GM23338 (cell line): ENCODE measurements around the gene NPDC1. TPM values are rescaled to one million over a fixed set of nuclear protein-coding genes. Genes with fewer than 3 reads are reported as not detected.

ENCODE experiments used
- ATAC-seq: fragments of 200-7000 bp; cut with Tn5 transposase; 3 replicates; pipeline ENCODE4 v1.9.1; 2020
- DNase-seq: peaks from one replicate; pipeline ENCODE4 v3.0.0-alpha.2; 2015; ENCODE audit warnings: low spot score
- H2AFZ ChIP-seq: fragments of 200-600 bp; sonication (generic); 2 replicates; pipeline ENCODE4 v1.8.0; 2016; ENCODE audit warnings: antibody characterized with exemption, mild to moderate bottlenecking, moderate library complexity
- H3F3A ChIP-seq: fragments of 200-600 bp; sonication (generic); replicated peaks from 2 replicates; pipeline ENCODE4 v1.8.0; 2017; ENCODE audit warnings: antibody characterized with exemption, mixed run types, low read depth
- H3K27ac ChIP-seq: fragments of 200-600 bp; sonication (generic); 2 replicates; pipeline ENCODE4 v1.6.1; 2016; ENCODE audit warnings: low read depth
- H3K27me3 ChIP-seq: fragments of 200-600 bp; sonication (generic); 2 replicates; pipeline ENCODE4 v1.8.0; 2016; ENCODE audit warnings: mild to moderate bottlenecking, mixed run types, moderate library complexity; ENCODE audit not compliant: insufficient read depth
- H3K36me3 ChIP-seq: fragments of 200-600 bp; sonication (generic); 2 replicates; pipeline ENCODE4 v1.8.0; 2016; ENCODE audit warnings: mild to moderate bottlenecking; ENCODE audit not compliant: insufficient read depth
- H3K4me1 ChIP-seq: fragments of 200-600 bp; sonication (generic); 2 replicates; pipeline ENCODE4 v1.8.0; 2016; ENCODE audit warnings: mild to moderate bottlenecking, moderate library complexity; ENCODE audit not compliant: insufficient read depth
- H3K4me2 ChIP-seq: fragments of 200-600 bp; sonication (generic); 2 replicates; pipeline ENCODE4 v1.7.1; 2017; ENCODE audit warnings: mixed run types
- H3K4me3 ChIP-seq: fragments of 200-600 bp; sonication (generic); 2 replicates; pipeline ENCODE4 v1.6.1; 2016; ENCODE audit warnings: mixed run types
- H3K79me2 ChIP-seq: fragments of 200-600 bp; sonication (generic); replicated peaks from 2 replicates; pipeline ENCODE4 v1.8.0; 2017; ENCODE audit warnings: mild to moderate bottlenecking; ENCODE audit not compliant: insufficient read depth
- H3K9me2 ChIP-seq: fragments of 200-600 bp; sonication (generic); 2 replicates; pipeline ENCODE4 v1.8.0; 2017; ENCODE audit not compliant: insufficient read depth
- H4K20me1 ChIP-seq: fragments of 200-600 bp; sonication (generic); replicated peaks from 2 replicates; pipeline ENCODE4 v1.8.0; 2017; ENCODE audit warnings: mild to moderate bottlenecking; ENCODE audit not compliant: insufficient read depth
- H3K27ac Mint-ChIP-seq: 2 replicates; pipeline ENCODE4 v1.8.0; 2020; ENCODE audit warnings: inconsistent platforms, mild to moderate bottlenecking, moderate library complexity, mixed read lengths
- H3K27me3 Mint-ChIP-seq: 3 replicates; pipeline ENCODE4 v1.8.0; 2022; ENCODE audit warnings: low read depth, mild to moderate bottlenecking, moderate library complexity, mixed read lengths, inconsistent platforms; ENCODE audit not compliant: insufficient read depth, poor library complexity
- H3K36me3 Mint-ChIP-seq: 3 replicates; pipeline ENCODE4 v1.8.0; 2021; ENCODE audit warnings: low read depth, mild to moderate bottlenecking, inconsistent platforms, moderate library complexity, mixed read lengths
- H3K4me1 Mint-ChIP-seq: 3 replicates; pipeline ENCODE4 v1.8.0; 2020; ENCODE audit warnings: mild to moderate bottlenecking, inconsistent platforms, mixed read lengths
- H3K4me3 Mint-ChIP-seq: 3 replicates; pipeline ENCODE4 v1.8.0; 2021; ENCODE audit warnings: moderate library complexity, mild to moderate bottlenecking, inconsistent platforms, mixed read lengths
- H3K9me3 Mint-ChIP-seq: 3 replicates; pipeline ENCODE4 v1.8.0; 2020; ENCODE audit warnings: moderate library complexity, mild to moderate bottlenecking, inconsistent platforms, mixed read lengths
- CREB1 ChIP-seq: fragments of 250-450 bp; sonication (Bioruptor Pico); IDR thresholded peaks from 2 replicates; pipeline ENCODE4 v1.5.0; 2020; ENCODE audit warnings: low read depth, mild to moderate bottlenecking, moderate library complexity
- CTCF ChIP-seq, 2 experiments: fragments of 200-600 bp in 1 of 2; sonication (generic) in 1 of 2; conservative IDR thresholded peaks; 2 replicates each; pipeline versions ENCODE4 v1.5.1 to v1.6.1; 2016 to 2017; ENCODE audit warnings: antibody characterized with exemption in 2 of 2, low read depth in 2 of 2, mild to moderate bottlenecking in 2 of 2, moderate library complexity in 1 of 2
- ETS1 ChIP-seq: IDR thresholded peaks from 2 replicates; pipeline ENCODE4 v1.6.1; 2016; ENCODE audit warnings: antibody characterized with exemption
- EZH2 ChIP-seq: fragments of 200-600 bp; sonication (generic); IDR thresholded peaks from one replicate; pipeline ENCODE4 v1.8.0; 2017; ENCODE audit warnings: antibody characterized with exemption, mild to moderate bottlenecking, low read depth; ENCODE audit not compliant: unreplicated experiment
- EZH2phosphoT487 ChIP-seq: fragments of 200-600 bp; sonication (generic); IDR thresholded peaks from one replicate; pipeline ENCODE4 v1.8.1; 2018; ENCODE audit warnings: antibody characterized with exemption; ENCODE audit not compliant: unreplicated experiment
- JUNB ChIP-seq: IDR thresholded peaks from one replicate; pipeline ENCODE4 v1.6.1; 2016; ENCODE audit warnings: antibody characterized with exemption; ENCODE audit not compliant: unreplicated experiment
- NANOG ChIP-seq: IDR thresholded peaks from 2 replicates; pipeline ENCODE4 v1.6.1; 2016; ENCODE audit warnings: antibody characterized with exemption, borderline replicate concordance
- POLR2AphosphoS5 ChIP-seq: IDR thresholded peaks from 2 replicates; pipeline ENCODE4 v1.6.1; 2016; ENCODE audit warnings: antibody characterized with exemption, low read depth
- REST ChIP-seq: IDR thresholded peaks from one replicate; pipeline ENCODE4 v1.6.1; 2018; ENCODE audit warnings: antibody characterized with exemption; ENCODE audit not compliant: unreplicated experiment
- STAT1 ChIP-seq: IDR thresholded peaks from one replicate; pipeline ENCODE4 v1.6.1; 2016; ENCODE audit warnings: antibody characterized with exemption; ENCODE audit not compliant: unreplicated experiment
- ZNF114 ChIP-seq: fragments of 250-450 bp; sonication (Bioruptor Pico); IDR thresholded peaks from 2 replicates; pipeline ENCODE4 v1.5.0; 2020; ENCODE audit warnings: mild to moderate bottlenecking, moderate library complexity
- ZNF331 ChIP-seq: fragments of 250-450 bp; sonication (Bioruptor Pico); IDR thresholded peaks from 2 replicates; pipeline ENCODE4 v1.5.0; 2020; ENCODE audit warnings: low read depth, mild to moderate bottlenecking, moderate library complexity
- ZNF462 ChIP-seq: fragments of 250-450 bp; sonication (Bioruptor Pico); IDR thresholded peaks from 2 replicates; pipeline ENCODE4 v1.5.0; 2020; ENCODE audit warnings: mild to moderate bottlenecking, moderate library complexity
- polyA plus RNA-seq: library from polyadenylated mRNA; unstranded; fragments of >200 nt; fragmentation: Nextera tagmentation; extraction: Ambion mirVana; gene quantifications from 2 replicates; pipeline ENCODE4 v1.2.1, GENCODE V29; 2016
- total RNA-seq: library from RNA; depleted of rRNA; stranded (reverse); fragments of >200 nt; shearing (Covaris generic); gene quantifications from 2 replicates; pipeline ENCODE4 v1.2.3, GENCODE V29; 2014

Gene NPDC1
- total and polyA plus RNA-seq, 2 experiments from 2014 or later: 34.3 to 35.5 TPM

- H3K4me3 ChIP-seq: no peak overlapping the region
- TF ChIP-seq CREB1 (CRISPR knock-in tag): no peak
- TF ChIP-seq REST: no peak
- no peak for TF ChIP-seq NANOG
- no peak for TF ChIP-seq EZH2phosphoT487
- no peak for TF ChIP-seq ETS1
- TF ChIP-seq ZNF462: no peak
- no peak for TF ChIP-seq STAT1
- no peak for TF ChIP-seq CTCF (conservative IDR thresholded peaks at IDR 0.05; ENCODE audit: low read depth in 2 of 2)
- no peak for TF ChIP-seq POLR2AphosphoS5
- no peak for TF ChIP-seq JUNB
- no peak for TF ChIP-seq ZNF114 (CRISPR knock-in tag)
- TF ChIP-seq ZNF331: no peak
- no peak for TF ChIP-seq EZH2
- no peak overlapping the region for H3K27ac Mint-ChIP-seq
These were observed 33.9 kb downstream of the NPDC1 start for GRCh38 chr9:137011907-137012675.

More at GRCh38 chr9:137011907-137012675, 33.9 kb downstream of the NPDC1 start:
- Mint-ChIP-seq H3K4me3 (no peak overlapping the region), H3K27me3 (no peaks in the 10 kb centered on the region), H3K4me1 (no peaks in the 10 kb centered on the region), H3K9me3 (no peaks in the 10 kb centered on the region), H3K36me3 (peaks cover 2% of the 10 kb centered on the region; the same call in 1 of the 3 replicates)
- no peak overlapping the region for H3K4me2 ChIP-seq
- no peak overlapping the region for H2AFZ ChIP-seq
- no peak overlapping the region for H3K27ac ChIP-seq
- H3K27me3 ChIP-seq: no peaks in the 10 kb centered on the region
- H3K79me2 ChIP-seq: no peaks in the 10 kb centered on the region
- H3K4me1 ChIP-seq: no peaks in the 10 kb centered on the region
- ATAC-seq (no peak), DNase-seq (no peak)
- H3F3A ChIP-seq: no peaks in the 10 kb centered on the region
- no peaks in the 10 kb centered on the region for H3K9me2 ChIP-seq
- H3K36me3 ChIP-seq: no peaks in the 10 kb centered on the region
- H4K20me1 ChIP-seq: no peaks in the 10 kb centered on the region
